Stimulated activated CD4-positive, alpha-beta T cell treated with anti-CD3 and anti-CD28 coated beads, Interleukin-12 subunit alpha, Interleukin-12 subunit beta, amount 100 ng/mL, for 48 hours (primary cell): ENCODE results near the gene PEPD.
A peak's percentile ranks its signal among the peaks of the same experiment; 100 is the strongest.

Experiments
- DNase-seq, 3 donors: peaks; one replicate each; pipeline ENCODE4 v3.0.0-alpha.2; 2020; ENCODE audit warnings: low read depth in 2 of 3, low spot score in 1 of 3

PEPD gene

DNA sequence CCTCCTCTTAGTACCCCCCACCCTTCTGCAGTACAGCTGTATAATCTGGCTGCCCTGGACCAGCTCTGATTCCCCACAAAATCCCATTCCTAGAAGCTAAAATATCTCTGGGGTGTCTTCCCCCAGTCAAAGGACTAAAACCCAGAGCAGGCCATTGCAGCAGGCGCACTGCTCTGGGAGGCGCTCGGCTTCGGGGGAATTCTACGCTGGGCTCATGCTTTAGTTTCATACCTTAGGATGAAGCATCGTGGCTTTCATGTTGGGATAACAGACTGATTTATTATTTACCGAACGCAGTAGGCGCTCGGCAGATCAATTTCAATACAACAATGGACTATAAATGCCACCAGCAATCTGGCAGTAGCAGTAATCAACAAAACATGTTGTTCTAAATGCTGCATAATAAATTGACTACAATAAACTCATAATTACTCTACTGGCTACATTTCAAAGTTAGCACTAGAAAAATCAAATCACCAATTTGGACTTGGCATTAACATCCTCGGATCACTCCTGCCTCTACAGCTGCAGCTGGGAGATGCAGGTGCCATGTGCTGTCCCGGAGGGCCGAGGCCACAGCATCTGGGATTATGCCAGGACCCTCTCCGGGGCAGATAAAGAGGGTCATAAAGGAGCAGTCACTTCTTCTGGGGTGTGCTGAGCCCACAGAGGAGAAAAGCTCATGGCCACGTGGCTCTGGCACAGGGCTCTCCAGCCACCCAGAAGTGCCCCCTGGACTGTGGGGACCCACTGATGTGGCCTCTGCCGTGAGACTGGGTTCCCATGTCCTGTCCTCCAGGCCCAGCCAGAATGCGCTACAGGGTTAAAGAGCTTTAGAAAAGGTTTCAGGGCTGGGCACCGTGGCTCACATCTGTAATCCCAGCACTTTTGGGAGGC lies 112.8 kb downstream of the PEPD start:
- DNase-seq: no peak

DNA sequence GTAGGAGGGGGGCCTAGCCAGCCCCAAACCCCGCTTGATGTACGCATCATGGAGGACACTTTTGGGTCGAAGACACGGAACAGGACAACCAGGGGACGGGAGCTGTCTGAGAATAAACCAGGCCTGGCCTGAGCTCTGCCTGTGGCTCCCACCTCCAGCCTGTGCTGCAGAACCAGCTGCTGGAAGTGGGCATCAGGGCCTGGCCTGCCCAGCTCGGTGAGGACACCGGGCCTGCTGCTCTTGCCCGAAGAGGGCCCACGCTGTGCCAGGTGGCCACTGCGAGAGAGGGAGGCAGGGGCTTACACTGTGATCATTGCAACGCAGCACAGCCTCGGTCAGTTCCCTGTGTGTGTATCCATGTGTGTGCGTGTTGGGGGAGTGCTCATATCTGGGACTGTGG lies 113.5 kb downstream of the PEPD start:
- DNase-seq: no peak

- no peak for DNase-seq
Observed at GRCh38 chr19:33407716-33408115, 113.9 kb downstream of the PEPD start.

DNA sequence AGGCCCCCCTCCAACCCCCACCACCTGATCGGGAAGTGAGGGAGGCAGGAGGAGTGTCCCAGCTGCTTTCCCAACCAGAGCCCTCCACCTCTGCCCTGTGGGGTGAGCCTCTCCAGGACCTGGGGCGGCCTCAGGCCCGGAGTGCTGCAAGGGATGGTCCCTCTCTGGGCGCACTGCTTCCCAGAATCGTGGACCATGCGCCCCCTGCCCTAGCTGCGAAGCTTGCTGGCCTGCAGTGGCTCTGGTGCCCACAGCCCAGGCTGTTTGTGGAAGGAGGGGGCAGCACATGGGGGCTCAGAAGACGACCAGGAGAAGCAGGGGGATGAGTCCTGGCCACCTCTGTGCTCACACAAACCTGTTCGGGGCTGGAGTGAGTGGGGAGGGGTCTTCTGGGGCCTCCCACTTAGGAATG lies 114.4 kb downstream of the PEPD start:
- DNase-seq: no peak

- DNase-seq: peak; percentile 52 to 82 (median 70)
Observed at GRCh38 chr19:33406521-33407139, 115.0 kb downstream of the PEPD start.

GRCh38 chr19:33405553-33406461 lies 115.8 kb downstream of the PEPD start:
- no peak for DNase-seq

- DNase-seq: no peak
Observed at GRCh38 chr19:33405254-33405552, 116.4 kb downstream of the PEPD start.

DNA sequence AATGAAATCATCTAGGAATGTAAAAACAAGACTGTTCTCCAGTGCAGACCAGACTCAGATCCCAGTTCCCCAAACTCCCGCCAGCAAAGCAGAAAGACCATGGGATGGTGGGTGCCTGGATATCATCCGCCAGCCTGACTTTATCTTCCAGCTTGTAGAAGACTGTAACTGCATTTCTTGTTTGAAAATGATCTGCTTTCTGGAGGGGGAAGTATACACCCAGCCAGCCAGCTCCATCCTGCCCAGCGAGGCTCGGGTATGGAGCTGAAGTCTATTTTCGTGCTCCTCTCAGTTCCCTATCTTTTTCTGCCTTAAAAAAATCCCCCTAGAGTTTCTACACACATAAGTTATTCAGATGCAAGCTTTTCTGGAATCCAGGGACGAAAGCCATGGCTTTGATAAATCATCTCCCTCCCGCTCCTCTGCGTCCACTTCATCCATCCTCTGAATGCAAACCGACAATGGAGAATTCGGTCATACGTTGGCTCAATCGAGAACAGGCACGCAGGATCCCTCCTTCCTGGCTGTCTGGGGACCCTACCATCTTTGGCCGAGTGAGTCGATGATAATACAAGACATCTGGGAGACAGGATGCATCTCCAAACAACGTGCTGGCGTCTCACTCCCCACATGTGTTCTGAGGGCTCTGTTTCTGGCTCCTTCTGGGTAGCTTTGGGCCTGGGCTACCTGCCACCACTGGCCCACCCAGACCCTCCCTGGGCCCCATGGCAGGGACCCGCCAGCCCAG lies 116.9 kb downstream of the PEPD start:
- DNase-seq: no peak

DNA sequence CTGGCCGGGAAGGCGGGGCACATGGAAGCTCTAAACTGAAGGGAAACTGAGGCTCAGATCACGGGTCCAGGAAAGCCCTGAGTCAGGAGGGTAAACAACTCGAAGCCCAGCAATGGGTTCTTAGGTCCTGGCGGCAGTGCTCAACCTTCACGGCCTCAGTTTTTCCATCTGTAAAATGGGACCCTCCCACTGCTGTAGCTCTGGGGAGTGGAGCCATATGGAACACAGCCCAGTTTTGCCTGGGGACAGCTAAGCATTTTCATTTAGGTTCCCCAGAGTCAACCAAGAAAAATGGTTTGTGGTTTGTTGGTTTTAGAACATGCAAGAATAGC lies 117.7 kb downstream of the PEPD start:
- DNase-seq: no peak

- no peak for DNase-seq
Observed at GRCh38 chr19:33403221-33403972, 118.2 kb downstream of the PEPD start.

DNA sequence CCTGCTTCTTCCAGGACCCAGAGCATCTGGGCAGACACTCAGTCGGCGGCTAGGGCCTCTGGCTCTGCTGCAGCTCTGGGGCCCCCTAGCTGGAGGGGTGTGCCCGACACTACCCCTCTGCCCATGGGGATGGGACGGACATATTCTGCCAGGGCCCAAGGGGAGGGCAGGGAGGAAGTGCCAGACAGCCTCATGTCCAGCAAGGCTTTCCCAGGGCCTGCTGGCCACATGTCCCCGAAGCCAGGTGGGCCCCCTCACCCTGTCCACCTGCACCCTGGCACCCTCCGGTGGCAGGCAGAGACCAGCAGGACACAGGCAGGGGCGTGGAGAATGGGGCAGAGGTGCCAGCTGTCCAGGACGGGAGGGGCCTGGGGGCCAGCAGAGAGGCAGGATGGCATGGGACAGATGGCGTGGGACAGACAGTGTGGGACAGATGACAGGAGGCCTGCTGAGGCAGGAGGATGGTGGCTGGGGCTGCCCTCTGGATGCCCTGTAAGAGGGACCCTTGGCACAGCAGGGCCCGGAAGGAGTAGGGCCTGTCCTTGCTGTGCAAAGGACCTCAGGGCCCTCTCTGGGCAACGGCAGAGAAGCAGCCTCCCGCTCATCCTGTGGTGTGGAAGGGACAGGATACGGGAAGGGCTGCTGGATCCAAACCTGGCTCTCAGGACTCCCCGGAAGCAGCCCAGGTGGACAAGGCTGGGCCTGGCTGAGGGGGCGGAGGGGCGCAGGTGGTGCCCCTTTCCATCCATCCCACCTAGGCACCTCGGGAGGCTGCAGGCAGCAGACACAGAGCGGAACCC lies 119.0 kb downstream of the PEPD start:
- no peak for DNase-seq

DNA sequence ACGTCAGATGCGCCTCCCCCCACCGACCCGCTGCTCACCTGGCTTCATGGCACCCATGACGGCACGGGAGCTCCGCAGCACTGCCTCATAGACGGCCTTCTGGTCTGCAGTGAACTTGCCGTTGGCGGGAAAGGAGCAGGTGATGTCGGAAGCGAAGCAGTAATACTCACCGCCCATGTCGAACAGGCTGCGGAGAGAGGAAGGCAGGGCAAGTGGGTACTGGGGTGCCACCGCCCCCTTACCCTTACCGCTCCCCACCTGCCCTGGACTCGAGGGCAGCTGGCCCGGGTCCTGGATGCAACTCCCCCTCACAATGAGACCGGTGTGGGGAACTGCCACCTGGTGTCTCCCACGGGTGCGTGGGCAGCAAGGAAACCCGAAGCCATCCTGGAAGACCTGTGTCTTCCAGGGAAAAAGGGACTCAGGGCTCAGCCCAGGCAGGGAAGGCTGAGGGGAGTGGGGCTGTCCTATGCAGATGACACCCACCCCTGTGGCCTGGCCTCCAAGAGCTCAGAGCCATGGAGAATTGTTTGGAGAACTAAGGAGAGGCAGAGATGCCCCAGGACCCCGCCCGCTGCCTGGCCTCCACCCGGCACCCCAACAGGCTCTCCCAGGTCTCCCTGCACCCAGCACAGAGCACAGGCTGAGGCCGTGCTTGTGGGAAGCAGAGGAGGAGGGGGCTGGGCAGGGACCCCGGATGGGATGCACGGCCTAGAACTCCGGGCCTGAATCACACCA lies 119.7 kb downstream of the PEPD start:
- no peak for DNase-seq

DNA sequence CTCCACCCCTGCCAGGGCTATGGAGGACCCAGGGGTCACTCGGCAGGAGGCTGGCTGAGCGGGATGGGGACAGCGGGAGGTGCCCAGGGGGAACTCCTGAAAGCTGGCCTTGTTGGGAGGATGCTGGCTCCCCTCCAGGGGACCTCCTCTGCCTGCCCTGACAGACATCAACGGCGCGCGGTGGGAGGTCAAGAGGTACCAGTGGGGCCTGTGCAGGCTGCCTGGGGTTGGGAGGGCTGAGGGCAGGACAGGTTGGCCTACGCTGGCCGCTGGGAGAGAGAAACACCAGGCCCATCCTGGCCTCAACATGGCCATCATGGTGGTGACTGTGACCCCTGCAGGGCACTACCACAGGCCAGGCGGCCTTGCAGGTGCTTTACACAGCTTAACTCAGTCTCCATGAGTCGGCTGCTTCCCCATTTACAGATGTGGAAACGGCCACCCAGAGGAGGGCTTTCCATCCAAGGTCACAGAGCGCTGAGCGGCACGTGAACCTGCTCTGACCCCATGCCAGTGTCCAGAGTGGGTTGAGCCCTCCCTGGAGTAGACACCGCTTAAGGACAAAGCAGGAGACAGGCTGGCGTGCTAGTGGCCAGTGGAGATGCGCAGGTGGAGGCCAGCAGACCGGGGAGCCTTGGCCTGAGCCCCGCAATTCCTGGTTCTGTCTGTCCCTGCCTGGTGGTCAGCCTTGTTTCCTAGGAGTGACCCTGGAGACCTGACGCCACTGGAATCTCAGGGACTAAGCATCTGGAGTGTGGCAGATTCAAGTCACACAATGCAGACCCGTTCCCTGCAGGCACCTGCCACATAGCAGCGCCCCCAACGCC lies 120.5 kb downstream of the PEPD start:
- DNase-seq: no peak

- DNase-seq: no peak
Observed at GRCh38 chr19:33399745-33400681, 121.6 kb downstream of the PEPD start.

GRCh38 chr19:33399081-33399744 lies 122.4 kb downstream of the PEPD start:
- no peak for DNase-seq

DNA sequence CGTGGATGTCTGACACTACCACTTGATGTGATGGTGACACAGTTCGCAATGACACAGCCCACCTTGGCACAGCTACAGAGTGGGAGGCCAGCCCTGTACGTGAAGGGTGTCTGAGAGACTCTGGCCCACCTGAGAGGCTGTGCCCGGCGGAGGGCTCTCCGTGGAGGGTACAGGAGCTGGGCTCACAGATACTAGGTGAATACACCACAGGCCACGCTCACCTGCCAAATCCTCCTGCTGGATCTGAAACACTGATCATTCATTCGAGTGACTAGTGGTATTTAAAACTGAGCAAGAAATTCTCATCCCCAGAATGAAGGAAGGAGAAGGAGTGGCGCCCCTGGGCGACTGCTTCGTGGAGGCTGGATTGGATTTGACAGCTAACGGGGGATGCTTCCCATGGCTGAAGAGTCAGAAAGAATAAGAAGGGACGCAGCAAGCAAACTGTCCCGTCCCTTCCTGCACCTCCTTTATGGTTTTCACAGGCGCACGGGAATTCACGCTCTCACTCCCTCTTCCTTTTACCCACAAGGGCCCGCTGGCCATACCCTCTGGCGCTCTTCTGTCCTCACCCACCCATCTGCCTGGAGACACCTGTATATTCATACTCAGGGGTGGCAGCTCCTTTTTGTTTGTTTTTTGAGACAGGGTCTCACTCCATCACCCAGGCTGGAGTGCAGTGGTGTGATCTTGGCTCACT lies 123.1 kb downstream of the PEPD start:
- DNase-seq: no peak
